ENCODE results near the gene B4GAT1. TPM values are rescaled to one million over a fixed set of nuclear protein-coding genes. Genes with fewer than 3 reads are reported as not detected.

The B4GAT1 gene
- total RNA-seq, 1 experiment from 2014 or later, result 6.7 TPM

DNA sequence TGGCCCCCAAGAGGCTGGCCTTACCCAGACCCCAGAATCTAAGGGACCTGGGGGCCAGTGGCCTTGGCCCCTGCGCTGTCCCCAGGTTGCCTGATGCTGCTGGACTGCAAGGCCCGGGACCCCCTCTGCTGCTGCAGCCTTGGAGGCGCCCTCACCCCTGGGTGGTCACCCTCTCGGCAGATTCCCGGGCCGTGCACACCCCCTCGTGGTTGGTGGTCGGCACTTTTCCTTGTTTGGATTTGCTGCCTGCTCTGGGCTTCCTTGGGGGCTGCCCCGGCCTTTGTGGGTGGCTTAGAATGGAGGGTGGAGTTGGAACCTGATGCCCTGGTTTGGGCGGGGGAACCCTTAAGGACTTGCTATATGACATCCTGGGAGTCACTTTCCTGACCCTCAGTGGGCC, 16.5 kb downstream of the B4GAT1 start:
- TF ChIP-seq POLR2A (IDR thresholded peaks at IDR 0.05; ENCODE audit: borderline replicate concordance, extremely low read depth, insufficient read depth, insufficient read length), result no peak
- no peak for TF ChIP-seq ELF1 (IDR thresholded peaks at IDR 0.05; ENCODE audit: borderline replicate concordance, low read depth)
- no peak for TF ChIP-seq EZH2phosphoT487 (IDR thresholded peaks at IDR 0.05; ENCODE audit: borderline replicate concordance)
- no peak for TF ChIP-seq ZFX (IDR thresholded peaks at IDR 0.05)
- TF ChIP-seq CEBPB (IDR thresholded peaks at IDR 0.05; ENCODE audit: low read depth), result no peak
- no peak for TF ChIP-seq EGR1 (IDR thresholded peaks at IDR 0.05; ENCODE audit: low read depth)
- no peak for TF ChIP-seq EZH2 (IDR thresholded peaks at IDR 0.05)
- no peak for TF ChIP-seq YY1 (IDR thresholded peaks at IDR 0.05; ENCODE audit: extremely low read depth, insufficient replicate concordance, low read depth, low read length)
- Histone ChIP-seq H3K27me3 (ENCODE audit: insufficient read depth, low read length) (no peaks in the 10 kb centered on the region), H3K9me2 (ENCODE audit: insufficient read depth) (no peaks in the 10 kb centered on the region), H3K79me2 (ENCODE audit: insufficient read depth, low read length) (peaks cover 13% of the 10 kb centered on the region; the same call in 1 of the 2 replicates), H3K4me1 (ENCODE audit: control insufficient read depth in 1 of 2, insufficient read depth in 2 of 2, low read length in 2 of 2) (peaks cover 17 to 52% of the 10 kb centered on the region in 2 experiments), H3K4me3 (replicated peaks in 1 of 2; ENCODE audit: low read depth in 1 of 2, low read length in 2 of 2) (no peak overlapping the region), H2AFZ (ENCODE audit: low read depth, low read length, poor library complexity, severe bottlenecking) (no peak overlapping the region), H3K27ac (ENCODE audit: low read depth, low read length) (no peak overlapping the region), H3K9ac (ENCODE audit: low read length) (no peak overlapping the region), H4K20me1 (ENCODE audit: insufficient read depth) (no peaks in the 10 kb centered on the region), H3K9me3 (ENCODE audit: control insufficient read depth in 1 of 2, insufficient read depth in 1 of 2, low read depth in 1 of 2, low read length in 2 of 2) (no peaks in the 10 kb centered on the region), H3K36me3 (ENCODE audit: control insufficient read depth in 1 of 2, insufficient read depth in 2 of 2, low read length in 2 of 2) (peaks cover 3 to 16% of the 10 kb centered on the region in 2 experiments; a peak in 3 of 4 replicates), H3K4me2 (ENCODE audit: low read length) (no peak overlapping the region)
- no TSS peak for BruUV-seq (replicated peaks)
- intact Hi-C loops (cut with micrococcal nuclease), result no loop called here
- ATAC-seq, result no peak
- ChIA-PET CTCF (interaction anchor here (3.7 kb wide), 1 partner anchor 19 kb away, joined by 42 read pairs; no protein-coding TSS in a partner anchor), RAD21 (ENCODE audit: low non-redundant PET in 1 of 2, low total read pairs in 2 of 2, uncharacterized antibody in 2 of 2, unreplicated experiment in 2 of 2) (no interaction called here), POLR2A (interaction anchor here (1.0 kb wide), 1 partner anchor 18 kb away, joined by 4 read pairs; no protein-coding TSS in a partner anchor)
- DNase-seq (ENCODE audit: low read depth, low spot score), result no peak

DNA sequence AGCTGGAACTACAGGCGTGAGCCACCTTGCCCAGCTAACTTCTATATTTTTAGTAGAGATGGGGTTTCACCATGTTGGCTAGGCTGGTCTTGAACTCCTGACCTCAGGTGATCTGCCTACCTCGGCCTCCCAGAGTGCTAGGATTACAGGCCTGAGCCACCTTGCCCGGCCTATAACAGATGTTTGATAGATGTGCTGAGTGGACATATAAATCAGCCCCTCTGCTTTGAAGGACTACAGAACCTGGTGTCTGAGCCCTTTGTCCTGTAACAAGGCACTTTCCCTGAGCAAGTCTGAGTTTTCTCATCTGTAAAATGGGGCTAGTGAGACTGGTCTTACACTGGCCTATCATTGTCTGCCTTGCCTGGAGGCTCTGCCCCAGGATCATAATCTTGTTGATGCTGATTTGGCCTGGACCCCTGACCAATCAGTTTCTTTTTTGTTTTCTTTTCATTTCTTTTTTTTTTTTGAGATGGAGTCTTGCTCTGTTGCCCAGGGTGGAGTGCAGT, 18.2 kb downstream of the B4GAT1 start:
- ChIA-PET POLR2A (interaction anchor here (1.0 kb wide), 1 partner anchor 17 kb away, joined by 3 read pairs; no protein-coding TSS in a partner anchor), CTCF (interaction anchor here (0.7 to 3.7 kb wide), 2 partner anchors 17 to 64 kb away, joined by 3 to 42 read pairs; no protein-coding TSS in a partner anchor), RAD21 (ENCODE audit: low non-redundant PET in 1 of 2, low total read pairs in 2 of 2, uncharacterized antibody in 2 of 2, unreplicated experiment in 2 of 2) (interaction anchor here in 1 of 2 experiments (1.9 kb wide), 1 partner anchor 17 kb away, joined by 6 read pairs; no protein-coding TSS in a partner anchor)
- H3K4me3 ChIP-seq (replicated peaks in 1 of 2; ENCODE audit: low read depth in 1 of 2, low read length in 2 of 2), result no peak overlapping the region
- no peaks in the 10 kb centered on the region for H3K27me3 ChIP-seq (ENCODE audit: insufficient read depth, low read length)
- peaks cover 2 to 13% of the 10 kb centered on the region in 2 experiments; a peak in 3 of 4 replicates for H3K36me3 ChIP-seq (ENCODE audit: control insufficient read depth in 1 of 2, insufficient read depth in 2 of 2, low read length in 2 of 2)
- BruUV-seq (replicated peaks), result no TSS peak
- no peaks in the 10 kb centered on the region for H3K79me2 ChIP-seq (ENCODE audit: insufficient read depth, low read length)
- peak overlapping the region; percentile 73; the same call in 1 of the 2 replicates for H3K4me2 ChIP-seq (ENCODE audit: low read length)
- H3K9me3 ChIP-seq (ENCODE audit: control insufficient read depth in 1 of 2, insufficient read depth in 1 of 2, low read depth in 1 of 2, low read length in 2 of 2), result no peaks in the 10 kb centered on the region
- DNase-seq (ENCODE audit: low read depth, low spot score), result no peak
- 0 out of 2 replicates have a peak, but pooled peaks have one; percentile 11 for TF ChIP-seq ZFX (IDR thresholded peaks at IDR 0.05)
- no peak for TF ChIP-seq FOSL1 (IDR thresholded peaks at IDR 0.05; ENCODE audit: low read depth)
- TF ChIP-seq, protein P1, sequence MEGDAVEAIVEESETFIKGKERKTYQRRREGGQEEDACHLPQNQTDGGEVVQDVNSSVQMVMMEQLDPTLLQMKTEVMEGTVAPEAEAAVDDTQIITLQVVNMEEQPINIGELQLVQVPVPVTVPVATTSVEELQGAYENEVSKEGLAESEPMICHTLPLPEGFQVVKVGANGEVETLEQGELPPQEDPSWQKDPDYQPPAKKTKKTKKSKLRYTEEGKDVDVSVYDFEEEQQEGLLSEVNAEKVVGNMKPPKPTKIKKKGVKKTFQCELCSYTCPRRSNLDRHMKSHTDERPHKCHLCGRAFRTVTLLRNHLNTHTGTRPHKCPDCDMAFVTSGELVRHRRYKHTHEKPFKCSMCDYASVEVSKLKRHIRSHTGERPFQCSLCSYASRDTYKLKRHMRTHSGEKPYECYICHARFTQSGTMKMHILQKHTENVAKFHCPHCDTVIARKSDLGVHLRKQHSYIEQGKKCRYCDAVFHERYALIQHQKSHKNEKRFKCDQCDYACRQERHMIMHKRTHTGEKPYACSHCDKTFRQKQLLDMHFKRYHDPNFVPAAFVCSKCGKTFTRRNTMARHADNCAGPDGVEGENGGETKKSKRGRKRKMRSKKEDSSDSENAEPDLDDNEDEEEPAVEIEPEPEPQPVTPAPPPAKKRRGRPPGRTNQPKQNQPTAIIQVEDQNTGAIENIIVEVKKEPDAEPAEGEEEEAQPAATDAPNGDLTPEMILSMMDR (IDR thresholded peaks at IDR 0.05 in 2 of 3, conservative IDR thresholded peaks at IDR 0.05 in 1 of 3; ENCODE audit: borderline replicate concordance in 1 of 3, insufficient read depth in 1 of 3, low read depth in 2 of 3, low read length in 2 of 3), result no peak
- H2AFZ ChIP-seq (ENCODE audit: low read depth, low read length, poor library complexity, severe bottlenecking), result no peak overlapping the region
- H3K9me2 ChIP-seq (ENCODE audit: insufficient read depth), result no peaks in the 10 kb centered on the region
- peaks cover 17 to 57% of the 10 kb centered on the region in 2 experiments for H3K4me1 ChIP-seq (ENCODE audit: control insufficient read depth in 1 of 2, insufficient read depth in 2 of 2, low read length in 2 of 2)
- intact Hi-C loops (cut with micrococcal nuclease), result no loop called here
- H3K27ac ChIP-seq (ENCODE audit: low read depth, low read length), result peak overlapping the region; percentile 41; the same call in 1 of the 2 replicates
- ATAC-seq, result no peak
- H3K9ac ChIP-seq (ENCODE audit: low read length), result no peak overlapping the region
- H4K20me1 ChIP-seq (ENCODE audit: insufficient read depth), result no peaks in the 10 kb centered on the region
